ENCODE data around the gene FAT4.

GRCh38 chr4:125344198-125344597, 29.4 kb downstream of the FAT4 start:
- no peak for TF ChIP-seq POLR2AphosphoS5 (IDR thresholded peaks at IDR 0.05)
- no peak for TF ChIP-seq CTCF (IDR thresholded peaks at IDR 0.05; ENCODE audit: poor library complexity, severe bottlenecking)
- TF ChIP-seq EP300 (conservative IDR thresholded peaks at IDR 0.05; ENCODE audit: poor library complexity, severe bottlenecking) = no peak
- TF ChIP-seq MXI1 (conservative IDR thresholded peaks at IDR 0.05; ENCODE audit: poor library complexity, severe bottlenecking) = no peak
- TF ChIP-seq EZH2 (IDR thresholded peaks at IDR 0.05; ENCODE audit: borderline replicate concordance, insufficient read depth, low read length, poor library complexity, severe bottlenecking) = no peak
- no peak for TF ChIP-seq REST (IDR thresholded peaks at IDR 0.05; ENCODE audit: borderline replicate concordance)
- no peak for TF ChIP-seq RAD21 (conservative IDR thresholded peaks at IDR 0.05)
- no peak for TF ChIP-seq SMC3 (conservative IDR thresholded peaks at IDR 0.05; ENCODE audit: poor library complexity)
